ENCODE data around the gene GJD3.

- TF ChIP-seq CTCF (IDR thresholded peaks at IDR 0.05 in 4 of 5, conservative IDR thresholded peaks at IDR 0.05 in 1 of 5), result peak; percentile 97 to 99 (median 99)
- no peak for TF ChIP-seq POLR2A (IDR thresholded peaks at IDR 0.05)
Observed at GRCh38 chr17:40355123-40355803, 9.3 kb downstream of the GJD3 start.
